ENCODE results near the gene C19orf12.

Gene C19orf12

GRCh38 chr19:29662278-29662603 is 52.8 kb downstream of the C19orf12 start:
- no peak for DNase-seq

- no peak for DNase-seq
Observed at GRCh38 chr19:29660835-29661234, 54.2 kb downstream of the C19orf12 start.

- no peak for DNase-seq
Observed at GRCh38 chr19:29658221-29658991, 56.7 kb downstream of the C19orf12 start.

GRCh38 chr19:29655648-29656335 is 59.3 kb downstream of the C19orf12 start:
- no peak for DNase-seq

GRCh38 chr19:29653398-29653797 is 61.7 kb downstream of the C19orf12 start:
- no peak for DNase-seq

- DNase-seq, result no peak
Observed at GRCh38 chr19:29651622-29652394, 63.3 kb downstream of the C19orf12 start.

GRCh38 chr19:29650772-29651387 is 64.2 kb downstream of the C19orf12 start:
- DNase-seq, result no peak

Data from CD4-positive, alpha-beta T cell treated with Interleukin-17A for 1 hour (primary cell).